ENCODE results near the gene PRRX1.

PRRX1 gene

GRCh38 chr1:170640581-170640980 lies 23.4 kb upstream of the PRRX1 start (continued):
- TF ChIP-seq ZNF148 (tag by site-specific recombination; IDR thresholded peaks at IDR 0.05; ENCODE audit: borderline replicate concordance), result no peak

GRCh38 chr1:170657275-170657853 lies 6.6 kb upstream of the PRRX1 start:
- Histone ChIP-seq H3K4me3 (ENCODE audit: low read depth, low read length) (no peak overlapping the region), H3K36me3 (ENCODE audit: control insufficient read depth in 2 of 2, insufficient read depth in 1 of 2, low read length in 2 of 2) (no peaks in the 10 kb centered on the region), H3K4me1 (ENCODE audit: control insufficient read depth, insufficient read depth, low read length) (no peaks in the 10 kb centered on the region), H3K9me3 (ENCODE audit: control insufficient read depth, insufficient read depth, low read depth, low read length) (no peaks in the 10 kb centered on the region), H3K27ac (ENCODE audit: extremely low read depth, low read depth, low read length) (no peak overlapping the region)
- CTCF ChIA-PET, result interaction anchor here (0.7 to 1.0 kb wide), 2 partner anchors 15 to 804 kb away, joined by 3 to 6 read pairs; no protein-coding TSS in a partner anchor
- POLR2A ChIA-PET, result no interaction called here
- TF ChIP-seq EGR2 (tag by site-specific recombination; IDR thresholded peaks at IDR 0.05; ENCODE audit: low read depth), result no peak
- peak; percentile 80 for TF ChIP-seq SCRT2 (tag by site-specific recombination; IDR thresholded peaks at IDR 0.05)
- TF ChIP-seq GLIS1 (tag by site-specific recombination; IDR thresholded peaks at IDR 0.05), result peak; percentile 58
- no peak for TF ChIP-seq ZNF626 (tag by site-specific recombination; IDR thresholded peaks at IDR 0.05)

- POLR2A ChIA-PET, result interaction anchor here (0.6 kb wide), 1 partner anchor 807 kb away, joined by 4 read pairs; no protein-coding TSS in a partner anchor
- no peak for TF ChIP-seq ZNF654 (tag by site-specific recombination; IDR thresholded peaks at IDR 0.05; ENCODE audit: low read depth)
- no peak for TF ChIP-seq ZNF704 (tag by site-specific recombination; IDR thresholded peaks at IDR 0.05)
- no peak for TF ChIP-seq ZNF600 (tag by site-specific recombination; IDR thresholded peaks at IDR 0.05)
- TF ChIP-seq GLI4 (tag by site-specific recombination; IDR thresholded peaks at IDR 0.05), result no peak
- no peak for TF ChIP-seq ZNF830 (tag by site-specific recombination; IDR thresholded peaks at IDR 0.05; ENCODE audit: low read depth)
- TF ChIP-seq ZBTB21 (tag by site-specific recombination; IDR thresholded peaks at IDR 0.05), result no peak
- TF ChIP-seq ZNF280D (tag by site-specific recombination; IDR thresholded peaks at IDR 0.05), result no peak
- TF ChIP-seq ZNF311 (tag by site-specific recombination; IDR thresholded peaks at IDR 0.05; ENCODE audit: borderline replicate concordance), result no peak
- no peak for TF ChIP-seq ZBTB26 (tag by site-specific recombination; optimal IDR thresholded peaks at IDR 0.05)
- TF ChIP-seq ZNF585B (tag by site-specific recombination; IDR thresholded peaks at IDR 0.05), result no peak
- no peak for TF ChIP-seq YY1 (tag by site-specific recombination; IDR thresholded peaks at IDR 0.05)
- TF ChIP-seq ZNF501 (tag by site-specific recombination; IDR thresholded peaks at IDR 0.05), result no peak
- H3K27ac ChIP-seq (ENCODE audit: extremely low read depth, low read depth, low read length), result no peak overlapping the region
- no peaks in the 10 kb centered on the region for H3K36me3 ChIP-seq (ENCODE audit: control insufficient read depth in 2 of 2, insufficient read depth in 1 of 2, low read length in 2 of 2)
- no peaks in the 10 kb centered on the region for H3K9me3 ChIP-seq (ENCODE audit: control insufficient read depth, insufficient read depth, low read depth, low read length)
- CTCF ChIA-PET, result interaction anchor here (1.5 kb wide), 1 partner anchor 655 kb away, joined by 6 read pairs; the partner anchor contains the start of gene FMO4
- 0 out of 2 replicates have a peak, but pooled peaks cover 2% of the 10 kb centered on the region for H3K4me1 ChIP-seq (ENCODE audit: control insufficient read depth, insufficient read depth, low read length)
- no peak overlapping the region for H3K4me3 ChIP-seq (ENCODE audit: low read depth, low read length)
Measured at GRCh38 chr1:170659399-170660035, 4.4 kb upstream of the PRRX1 start.
